HG03039 (cell line): ENCODE measurements around the gene CDKAL1.
"Not testable (repeated sequence)": the region's sequence is repeated elsewhere in the genome, so short reads cannot be mapped to it uniquely, and the experiment has no call there.

Experiments used
- ATAC-seq: cut with Tn5 transposase; IDR thresholded peaks from one replicate; pipeline ENCODE4 v1.9.1; 2021; ENCODE audit warnings: mild to moderate bottlenecking, moderate library complexity; ENCODE audit not compliant: unreplicated experiment

CDKAL1 gene

DNA sequence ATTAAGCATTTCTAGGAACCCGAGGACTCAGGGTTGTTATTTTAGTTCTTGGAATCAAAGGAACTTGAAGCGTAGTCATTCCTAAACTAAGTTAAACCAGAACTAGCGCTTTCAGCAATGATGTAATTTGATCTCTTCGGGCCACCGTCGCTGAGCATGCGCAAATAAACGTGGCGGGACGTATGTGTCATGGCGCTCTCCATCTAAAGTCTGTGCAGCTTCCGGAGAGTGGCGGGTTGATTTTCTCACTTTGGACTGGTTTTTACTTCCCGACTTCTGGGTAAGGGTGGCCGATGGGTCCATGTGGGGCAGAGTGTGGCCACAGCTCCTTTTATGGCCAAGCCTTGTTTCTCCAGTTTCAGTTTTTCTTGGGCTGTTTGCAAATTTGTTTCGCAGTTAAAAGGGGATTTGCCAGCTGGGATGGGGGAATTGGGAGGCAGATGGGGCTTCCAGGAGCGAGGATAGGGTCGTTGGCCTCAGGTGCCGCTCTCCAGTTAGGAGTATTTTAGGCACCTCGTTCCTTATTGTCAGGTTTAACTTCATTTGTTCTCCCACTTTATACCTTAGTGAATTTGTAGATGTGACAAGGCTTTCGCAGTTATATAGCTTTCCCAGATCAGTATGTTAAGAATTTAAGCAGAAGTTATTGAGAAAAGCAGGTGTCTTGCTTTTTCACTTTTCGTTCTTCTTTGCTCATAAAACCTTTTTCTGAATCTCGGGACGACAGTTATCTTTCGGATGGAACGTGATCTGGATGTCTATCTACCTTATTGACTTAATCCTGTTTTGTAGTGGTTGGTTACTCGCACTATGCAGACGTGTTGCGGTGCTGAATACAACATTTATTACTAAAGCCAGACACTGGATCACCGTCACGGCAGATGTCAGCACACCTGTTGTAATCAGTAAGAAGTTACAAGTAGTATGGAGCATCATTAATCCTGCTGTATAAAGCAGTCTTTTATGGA lies at the start of gene CDKAL1:
Gene CDKAL1, plus strand, starts transcription at position 163 of the 968 bp plus-strand sequence. CDS start 11,894 bp downstream, outside the sequence.
- peak; percentile 79 for ATAC-seq

- ATAC-seq: no peak
These were observed 47.6 kb upstream of the CDKAL1 start for GRCh38 chr6:20486641-20487040.

DNA sequence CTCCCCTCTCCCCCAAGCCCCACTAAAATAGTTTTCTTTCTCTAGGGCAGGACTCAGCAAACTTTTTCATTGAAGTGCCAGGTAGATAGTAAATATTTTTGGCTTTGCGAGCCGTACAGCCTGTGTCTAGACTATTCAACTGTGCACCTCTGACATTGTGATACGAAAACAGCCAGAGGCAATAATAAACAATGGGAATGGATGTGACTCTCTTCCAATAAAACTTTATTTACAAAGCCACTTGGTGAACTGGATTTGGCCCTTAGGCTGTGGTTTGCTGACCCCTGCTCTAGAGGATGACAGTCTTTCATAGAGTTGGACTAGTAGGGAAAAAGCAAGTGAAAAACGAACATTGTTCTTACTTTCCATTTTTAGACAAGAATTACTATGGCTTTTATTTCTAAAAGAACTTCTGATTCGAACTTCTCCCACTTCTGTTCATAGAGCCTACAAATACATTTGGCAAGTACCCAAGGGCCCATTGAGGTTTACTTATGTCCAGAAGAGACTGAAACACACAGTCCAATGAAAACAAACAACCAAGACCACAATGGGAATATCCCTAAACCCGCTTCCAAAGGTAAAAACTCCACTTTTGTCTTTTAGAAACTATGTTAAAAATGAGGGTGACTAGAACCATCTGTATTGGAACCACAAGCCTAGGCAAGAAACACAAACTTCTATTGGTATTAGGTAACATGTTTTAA lies 46.4 kb upstream of the CDKAL1 start:
- ATAC-seq: no peak

GRCh38 chr6:20490591-20490990 lies 43.7 kb upstream of the CDKAL1 start:
- no peak for ATAC-seq

- ATAC-seq: no peak
These were observed 42.2 kb upstream of the CDKAL1 start for GRCh38 chr6:20492099-20492498.

GRCh38 chr6:20497216-20498040 lies 36.8 kb upstream of the CDKAL1 start:
- no peak for ATAC-seq

GRCh38 chr6:20498041-20498385 lies 36.2 kb upstream of the CDKAL1 start:
- no peak for ATAC-seq

GRCh38 chr6:20509212-20509611 lies 25.0 kb upstream of the CDKAL1 start:
- no peak for ATAC-seq

DNA sequence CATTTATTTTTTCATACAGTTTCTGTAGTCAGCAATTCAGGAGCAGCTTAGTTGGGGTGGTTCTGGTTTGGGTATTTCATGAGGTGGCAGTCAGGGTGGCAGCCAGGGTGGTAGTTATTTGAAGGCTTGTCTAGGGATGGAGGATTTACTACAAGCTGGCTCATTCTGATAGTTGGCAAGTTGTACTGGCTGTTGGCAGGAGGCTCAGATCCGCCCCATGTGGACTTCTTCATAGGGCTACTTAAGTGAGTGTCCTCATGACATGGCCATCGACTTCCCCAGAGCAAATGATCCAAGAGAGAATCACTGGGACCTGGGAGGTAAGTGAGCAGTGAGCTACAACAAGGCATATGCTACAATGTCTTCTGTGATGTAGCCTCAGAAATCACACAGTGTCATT lies 22.4 kb upstream of the CDKAL1 start:
- no peak for ATAC-seq

DNA sequence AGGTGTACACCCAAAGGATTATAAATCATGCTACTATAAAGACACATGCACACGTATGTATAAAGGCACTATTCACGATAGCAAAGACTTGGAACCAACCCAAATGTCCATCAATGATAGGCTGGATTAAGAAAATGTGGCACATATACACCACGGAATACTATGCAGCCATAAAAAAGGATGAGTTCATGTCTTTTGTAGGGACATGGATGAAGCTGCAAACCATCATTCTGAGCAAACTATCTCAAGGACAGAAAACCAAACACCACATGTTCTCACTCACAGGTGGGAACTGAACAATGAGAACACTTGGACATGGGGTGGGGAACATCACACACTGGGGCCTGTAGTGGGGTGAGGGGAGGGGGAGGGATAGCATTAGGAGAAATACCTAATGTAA lies 9.0 kb upstream of the CDKAL1 start:
- not testable (repeated sequence) for ATAC-seq

DNA sequence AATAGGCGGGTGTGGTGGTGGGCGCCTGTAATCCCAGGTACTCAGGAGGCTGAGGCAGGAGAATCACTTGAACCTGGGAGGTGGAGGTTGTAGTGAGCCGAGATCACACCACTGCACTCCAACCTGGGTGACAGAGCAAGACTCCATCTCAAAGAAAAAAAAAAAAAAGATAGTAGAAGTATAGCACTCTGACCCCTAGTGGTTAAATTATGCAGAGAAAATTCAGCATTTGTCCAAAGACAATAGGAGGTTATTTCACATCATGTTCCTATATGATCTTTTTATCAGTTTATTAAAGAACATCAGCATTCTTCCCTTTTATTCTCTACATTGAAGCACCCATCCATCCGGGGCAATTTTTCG lies 5.2 kb upstream of the CDKAL1 start:
- not testable (repeated sequence) for ATAC-seq

DNA sequence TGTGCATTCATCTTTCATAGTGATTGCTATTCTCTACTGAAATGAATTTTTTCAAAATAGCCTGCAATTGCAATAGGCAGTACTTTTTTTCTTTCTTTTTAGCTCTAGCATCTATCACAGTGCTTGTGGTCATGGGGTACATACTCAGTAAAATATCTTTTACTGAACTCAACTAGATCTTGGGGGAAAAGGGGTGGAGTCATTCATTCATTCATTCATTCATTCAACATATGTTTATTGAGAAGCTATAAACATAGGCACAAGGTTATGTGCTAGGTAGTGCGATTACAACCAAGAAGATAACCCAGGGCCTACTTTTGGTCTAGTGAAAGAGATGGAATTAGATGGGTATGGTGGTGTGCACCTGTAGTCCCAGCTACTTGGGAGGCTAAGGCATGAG lies 1.4 kb upstream of the CDKAL1 start:
- no peak for ATAC-seq

GRCh38 chr6:20533746-20534294 lies 437 bp upstream of the CDKAL1 start:
- peak; percentile 6 for ATAC-seq

GRCh38 chr6:20538131-20538662 lies 3.9 kb downstream of the CDKAL1 start:
- no peak for ATAC-seq

GRCh38 chr6:20538907-20539306 lies 4.7 kb downstream of the CDKAL1 start:
- ATAC-seq: no peak

DNA sequence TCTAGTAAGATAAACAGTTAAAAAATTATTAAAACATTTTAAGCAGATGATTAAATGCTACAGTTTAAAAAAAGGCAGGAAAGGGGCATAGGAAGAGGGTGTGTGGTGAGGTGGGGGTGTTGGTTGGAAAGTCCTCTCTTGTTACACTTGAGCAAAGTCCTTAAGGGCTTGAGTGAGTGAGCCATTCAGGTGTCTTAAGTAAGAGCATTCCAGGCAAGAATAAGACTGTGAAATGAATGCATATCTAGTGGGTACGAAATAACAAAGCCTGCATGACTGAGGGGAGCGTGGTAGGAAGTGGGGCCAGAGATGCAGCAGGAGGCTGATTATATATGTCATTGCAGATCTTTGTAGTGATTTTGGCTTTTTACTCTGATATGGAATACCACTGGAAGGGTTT lies 5.1 kb downstream of the CDKAL1 start:
- no peak for ATAC-seq

DNA sequence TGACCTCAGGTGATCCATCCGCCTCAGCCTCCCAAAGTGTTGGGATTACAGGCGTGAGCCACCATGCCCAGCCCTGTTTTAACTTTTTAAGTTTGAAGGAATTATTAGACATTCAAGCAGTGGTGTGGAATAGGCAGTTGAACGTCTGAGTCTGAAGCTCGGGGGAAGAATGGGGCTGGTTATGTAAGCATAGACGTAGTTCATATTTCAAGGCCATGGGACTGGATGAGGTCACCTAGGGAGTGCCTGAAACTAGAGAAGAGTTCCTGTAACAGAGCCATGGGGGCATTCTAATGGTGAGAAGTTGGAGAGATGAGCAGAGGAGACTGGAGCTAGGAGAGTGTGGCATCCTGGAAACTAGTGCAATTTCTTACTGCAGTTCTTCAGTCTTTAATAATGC lies 6.4 kb downstream of the CDKAL1 start:
- no peak for ATAC-seq

- ATAC-seq: no peak
These were observed 7.1 kb downstream of the CDKAL1 start for GRCh38 chr6:20541382-20541781.

DNA sequence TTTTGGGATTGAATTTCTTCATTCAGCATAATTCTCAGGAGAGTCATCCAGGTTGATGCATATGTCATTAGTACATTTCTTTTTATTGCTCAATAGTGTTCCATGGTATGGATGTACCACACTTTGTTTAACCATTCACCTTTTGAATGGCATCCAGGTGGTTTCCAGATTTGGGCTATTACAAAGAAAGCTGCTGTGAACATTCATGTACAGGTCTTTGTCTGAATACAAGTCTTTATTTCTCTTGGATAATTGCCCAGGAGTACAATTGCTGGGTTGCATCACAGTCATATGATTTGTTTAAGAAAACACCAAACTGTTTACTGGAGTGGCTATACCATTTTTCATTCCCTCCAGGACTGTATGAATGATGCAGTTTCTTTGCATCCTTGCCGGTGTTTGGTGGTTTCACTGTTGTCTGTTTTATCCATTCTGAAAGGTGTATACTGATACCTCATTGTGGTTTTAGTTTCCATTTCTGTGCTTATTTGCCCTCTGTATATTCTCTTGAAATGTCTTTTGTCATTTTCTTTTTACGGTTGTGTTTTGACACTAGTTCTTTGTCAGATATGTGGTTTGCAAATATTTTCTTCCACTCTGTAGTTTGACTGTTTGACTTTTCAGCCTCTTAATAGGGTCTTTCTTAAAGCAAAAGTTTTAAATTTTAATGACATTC lies 8.8 kb downstream of the CDKAL1 start:
- ATAC-seq: peak; percentile 98

DNA sequence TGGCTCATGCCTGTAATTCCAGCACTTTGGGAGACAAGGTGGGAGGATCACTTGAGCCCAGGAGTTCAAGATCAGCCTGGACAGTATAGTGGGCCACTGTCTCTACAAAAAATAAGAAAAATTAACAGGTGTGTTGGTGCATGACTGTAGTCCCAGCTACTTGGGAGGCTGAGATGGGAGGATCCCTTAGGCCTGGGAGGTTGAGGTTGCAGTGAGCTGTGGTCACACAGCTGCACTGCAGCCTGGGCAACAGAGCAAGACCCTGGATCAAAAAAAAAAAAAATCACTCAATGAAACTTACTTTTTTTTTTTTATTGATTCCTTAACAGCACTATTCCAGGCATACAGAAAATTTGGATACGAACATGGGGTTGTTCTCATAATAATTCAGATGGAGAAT lies 14.0 kb downstream of the CDKAL1 start:
- no peak for ATAC-seq
